IgD-negative memory B cell (primary cell): ENCODE data around the gene MYO5A. TPM values are rescaled to one million over a fixed set of nuclear protein-coding genes. Genes with fewer than 3 reads are reported as not detected.
"Not testable (repeated sequence)": the region's sequence is repeated elsewhere in the genome, so short reads cannot be mapped to it uniquely, and the experiment has no call there.

Source experiments
- H3K27ac Mint-ChIP-seq, 3 donors: one replicate each; pipeline ENCODE4 v1.8.0; 2020 to 2022; ENCODE audit warnings: mild to moderate bottlenecking in 3 of 3, mixed read lengths in 3 of 3, moderate library complexity in 1 of 3
- H3K27me3 Mint-ChIP-seq: one replicate; pipeline ENCODE4 v1.8.0; 2021; ENCODE audit warnings: mixed read lengths
- H3K36me3 Mint-ChIP-seq: one replicate; pipeline ENCODE4 v1.8.0; 2020; ENCODE audit warnings: mild to moderate bottlenecking, mixed read lengths
- H3K4me1 Mint-ChIP-seq, 3 donors: one replicate each; pipeline ENCODE4 v1.8.0; 2020 to 2022; ENCODE audit warnings: mixed read lengths in 3 of 3, mild to moderate bottlenecking in 1 of 3
- H3K4me3 Mint-ChIP-seq, 4 donors: one replicate each; pipeline ENCODE4 v1.8.0; 2020 to 2022; ENCODE audit warnings: mild to moderate bottlenecking in 4 of 4, mixed read lengths in 4 of 4, moderate library complexity in 3 of 4
- H3K9me3 Mint-ChIP-seq, 3 donors: one replicate each; pipeline ENCODE4 v1.8.0; 2020 to 2021; ENCODE audit warnings: mixed read lengths in 3 of 3, mild to moderate bottlenecking in 1 of 3
- polyA plus RNA-seq: library from polyadenylated mRNA; unstranded; fragments of 300-500 nt; fragmentation: Illumina TruSeq; gene quantifications from one replicate; pipeline ENCODE4 v1.2.3, GENCODE V29; 2021

MYO5A gene
- polyA plus RNA-seq, 1 donor from 2014 or later, result 16.7 TPM

DNA sequence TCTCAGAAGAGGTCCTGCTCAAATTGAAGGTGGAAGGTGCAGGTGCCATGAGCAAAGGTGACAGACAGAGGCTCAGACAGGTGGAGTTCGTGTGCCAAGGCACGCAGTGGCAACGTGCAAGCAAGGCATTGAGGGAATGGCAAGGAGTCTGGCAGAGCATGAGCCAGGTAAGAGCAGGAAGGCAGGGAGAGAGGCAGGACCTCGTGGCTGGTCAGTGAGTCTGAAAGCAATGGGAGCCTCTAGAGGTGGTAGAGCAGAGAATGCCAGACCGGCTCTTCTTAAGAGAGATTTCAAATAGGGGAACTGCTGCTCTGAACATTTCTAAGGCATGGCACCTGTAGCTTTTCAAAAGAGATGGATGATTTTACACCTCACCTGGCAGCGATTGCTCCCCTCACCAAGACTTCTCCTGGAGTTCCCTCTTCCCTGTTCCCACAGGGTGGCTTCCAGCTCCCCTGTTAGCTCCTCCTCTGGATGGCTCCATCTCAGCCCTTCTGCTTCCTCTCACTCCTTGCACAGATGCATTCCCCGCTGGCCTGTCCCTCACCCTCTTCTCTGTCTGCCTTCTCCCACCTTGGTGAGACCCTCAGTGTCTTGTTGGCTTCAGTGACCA, 235.8 kb downstream of the MYO5A start:
- H3K27ac Mint-ChIP-seq, result no peak overlapping the region
- peak overlapping the region in 3 of 4 donors; percentile 1 to 87 (median 21) for H3K4me3 Mint-ChIP-seq
- H3K4me1 Mint-ChIP-seq, result peaks cover 9 to 20% (median 13%) of the 10 kb centered on the region in 3 donors
- peaks cover 12% of the 10 kb centered on the region for H3K27me3 Mint-ChIP-seq
- H3K36me3 Mint-ChIP-seq, result no peaks in the 10 kb centered on the region
- peaks cover 0 to 2% (median 0%) of the 10 kb centered on the region in 3 donors for H3K9me3 Mint-ChIP-seq

GRCh38 chr15:52291204-52291603, 237.5 kb downstream of the MYO5A start:
- H3K4me3 Mint-ChIP-seq, result peak overlapping the region; percentile 11 to 85 (median 63)
- H3K36me3 Mint-ChIP-seq, result no peaks in the 10 kb centered on the region
- peaks cover 0 to 2% (median 0%) of the 10 kb centered on the region in 3 donors for H3K9me3 Mint-ChIP-seq
- H3K4me1 Mint-ChIP-seq, result peaks cover 10 to 20% (median 13%) of the 10 kb centered on the region in 3 donors
- H3K27ac Mint-ChIP-seq, result peak overlapping the region in 1 of 3 donors; percentile 87
- peaks cover 12% of the 10 kb centered on the region for H3K27me3 Mint-ChIP-seq

DNA sequence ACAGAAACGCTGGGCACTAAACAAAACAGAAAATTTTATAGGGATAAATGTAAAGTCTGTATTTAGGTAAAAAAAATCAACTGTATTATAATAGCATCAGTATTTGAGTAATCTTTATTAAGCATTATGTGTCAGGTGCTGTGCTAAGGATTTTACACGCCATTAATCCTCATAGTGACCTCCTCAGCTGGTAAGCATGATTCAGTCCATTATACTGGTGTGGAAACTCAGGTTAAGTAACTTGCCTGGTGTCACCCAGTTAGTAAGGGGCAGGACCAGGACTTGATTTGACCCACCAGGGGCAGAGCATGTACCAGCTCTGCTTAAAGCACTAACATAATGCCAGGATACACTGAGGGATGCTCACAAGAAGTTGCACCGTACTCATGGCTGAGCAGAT, 237.9 kb downstream of the MYO5A start:
- peak overlapping the region in 1 of 3 donors; percentile 87 for H3K27ac Mint-ChIP-seq
- peak overlapping the region in 2 of 4 donors; percentile 28 to 67 for H3K4me3 Mint-ChIP-seq

GRCh38 chr15:52290329-52290728, 238.4 kb downstream of the MYO5A start:
- Mint-ChIP-seq H3K4me1 (peaks cover 10 to 20% (median 13%) of the 10 kb centered on the region in 3 donors), H3K27me3 (peaks cover 12% of the 10 kb centered on the region), H3K27ac (no peak overlapping the region), H3K36me3 (no peaks in the 10 kb centered on the region), H3K4me3 (peak overlapping the region in 1 of 4 donors; percentile 28), H3K9me3 (peaks cover 0 to 2% (median 0%) of the 10 kb centered on the region in 3 donors)

More for the DNA sequence above, 237.9 kb downstream of the MYO5A start:
- Mint-ChIP-seq H3K9me3 (peaks cover 0 to 2% (median 0%) of the 10 kb centered on the region in 3 donors), H3K36me3 (no peaks in the 10 kb centered on the region), H3K27me3 (peaks cover 12% of the 10 kb centered on the region), H3K4me1 (peaks cover 10 to 20% (median 13%) of the 10 kb centered on the region in 3 donors)

DNA sequence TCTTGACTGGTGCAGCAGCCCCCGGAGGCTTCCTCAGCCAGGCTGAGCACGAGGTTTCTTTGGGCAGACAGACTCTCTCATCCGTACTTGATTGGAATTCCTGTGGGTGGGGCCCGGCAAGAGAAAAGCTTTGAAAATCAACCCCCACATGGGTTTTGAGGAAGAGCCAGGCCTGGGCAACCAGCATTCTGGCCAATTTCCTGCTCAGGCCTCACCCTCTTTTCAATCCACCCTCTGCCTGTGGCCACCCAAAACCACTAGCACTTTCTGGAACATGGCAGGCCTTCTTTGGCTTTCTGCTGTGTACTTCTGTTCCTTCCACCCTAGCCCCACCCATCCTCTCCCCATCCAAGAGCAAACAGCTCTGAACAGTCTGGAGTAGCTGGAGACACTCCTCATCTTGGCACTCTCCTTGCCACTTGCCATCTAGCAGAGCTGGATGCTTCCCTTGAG, 239.0 kb downstream of the MYO5A start:
- Mint-ChIP-seq H3K27me3 (peaks cover 12% of the 10 kb centered on the region), H3K27ac (no peak overlapping the region)

DNA sequence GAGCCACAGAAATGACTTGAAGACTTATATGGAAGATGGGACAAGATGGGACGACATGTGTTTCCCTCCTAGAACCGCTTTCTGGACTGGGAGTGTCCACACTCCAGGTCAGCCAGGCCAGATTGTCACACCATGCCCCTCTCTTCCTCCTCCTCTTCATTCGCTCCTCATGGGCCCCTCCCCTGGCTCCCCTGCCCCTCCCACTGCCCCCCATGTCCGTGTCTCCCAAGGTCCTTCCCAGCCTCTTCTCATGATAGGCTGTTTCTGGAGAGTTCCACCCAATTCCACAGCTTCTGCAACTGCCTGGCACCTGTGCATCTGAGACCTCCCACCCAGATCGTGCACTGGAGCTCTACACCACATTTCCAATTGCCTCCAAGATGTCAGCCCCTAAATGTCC, 239.7 kb downstream of the MYO5A start:
- H3K9me3 Mint-ChIP-seq, result peaks cover 0 to 2% (median 0%) of the 10 kb centered on the region in 3 donors
- H3K4me3 Mint-ChIP-seq, result peak overlapping the region in 1 of 4 donors; percentile 77
- H3K27me3 Mint-ChIP-seq, result peaks cover 7% of the 10 kb centered on the region
- H3K36me3 Mint-ChIP-seq, result no peaks in the 10 kb centered on the region
- no peak overlapping the region for H3K27ac Mint-ChIP-seq
- peaks cover 10 to 13% (median 12%) of the 10 kb centered on the region in 3 donors for H3K4me1 Mint-ChIP-seq

More for the DNA sequence above, 239.0 kb downstream of the MYO5A start:
- Mint-ChIP-seq H3K9me3 (peaks cover 0 to 2% (median 0%) of the 10 kb centered on the region in 3 donors), H3K4me1 (peaks cover 10 to 19% (median 13%) of the 10 kb centered on the region in 3 donors), H3K36me3 (no peaks in the 10 kb centered on the region), H3K4me3 (no peak overlapping the region)

DNA sequence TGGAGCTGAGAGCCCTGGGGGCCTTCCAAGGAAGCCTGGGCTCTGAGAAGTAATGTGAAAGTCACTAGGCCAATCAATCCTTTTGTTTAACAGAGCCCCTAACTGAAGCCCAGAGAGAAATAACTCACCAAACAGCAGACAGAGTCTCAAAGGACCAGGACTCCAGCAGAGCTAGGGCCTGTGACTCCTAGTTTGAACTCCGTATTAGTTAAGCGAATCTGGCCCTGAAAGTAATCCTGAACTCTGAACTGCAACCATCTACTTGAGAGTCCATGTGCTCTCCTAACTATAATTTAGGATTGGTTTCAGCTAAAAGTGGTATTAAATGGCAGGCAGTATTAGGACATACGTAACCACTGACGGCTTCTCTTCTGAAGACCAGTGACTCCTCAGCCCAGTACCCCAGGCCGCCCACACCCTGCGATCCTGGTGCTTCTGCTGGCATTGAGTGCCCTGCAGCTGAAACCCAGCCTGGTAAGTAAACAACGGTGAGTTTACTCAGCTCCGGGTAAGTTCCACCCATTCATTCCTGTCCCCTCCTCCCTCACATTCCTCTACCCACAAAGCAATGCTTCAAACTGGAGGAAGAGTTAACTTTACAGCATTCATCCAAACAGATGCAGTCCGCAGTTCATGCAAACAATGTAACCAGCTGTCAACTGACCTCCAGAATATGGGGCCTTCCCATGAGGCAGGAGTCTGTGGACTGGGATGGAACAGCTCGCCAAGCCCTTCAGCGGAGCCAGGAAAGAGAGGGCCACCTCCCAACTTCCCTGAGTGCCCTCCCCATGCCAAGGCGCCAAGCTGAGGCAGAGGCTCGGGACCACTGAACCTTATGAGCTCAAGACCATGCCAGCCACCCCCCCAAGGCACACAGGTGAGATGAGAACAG, 240.4 kb downstream of the MYO5A start:
- H3K9me3 Mint-ChIP-seq, result peaks cover 0 to 2% (median 0%) of the 10 kb centered on the region in 3 donors
- H3K36me3 Mint-ChIP-seq, result no peaks in the 10 kb centered on the region
- no peak overlapping the region for H3K4me3 Mint-ChIP-seq
- H3K27me3 Mint-ChIP-seq, result peaks cover 6% of the 10 kb centered on the region
- no peak overlapping the region for H3K27ac Mint-ChIP-seq
- peaks cover 10 to 12% (median 11%) of the 10 kb centered on the region in 3 donors for H3K4me1 Mint-ChIP-seq

- Mint-ChIP-seq H3K27ac (no peak overlapping the region), H3K9me3 (peaks cover 0 to 2% (median 0%) of the 10 kb centered on the region in 3 donors), H3K36me3 (no peaks in the 10 kb centered on the region), H3K27me3 (peaks cover 3% of the 10 kb centered on the region), H3K4me1 (peaks cover 8 to 11% (median 10%) of the 10 kb centered on the region in 3 donors), H3K4me3 (no peak overlapping the region)
These were observed 241.6 kb downstream of the MYO5A start for GRCh38 chr15:52287114-52287513.

GRCh38 chr15:52285941-52286340, 242.7 kb downstream of the MYO5A start:
- H3K4me1 Mint-ChIP-seq, H3K27me3 Mint-ChIP-seq, H3K9me3 Mint-ChIP-seq, H3K4me3 Mint-ChIP-seq, H3K36me3 Mint-ChIP-seq, H3K27ac Mint-ChIP-seq: not testable (repeated sequence)

DNA sequence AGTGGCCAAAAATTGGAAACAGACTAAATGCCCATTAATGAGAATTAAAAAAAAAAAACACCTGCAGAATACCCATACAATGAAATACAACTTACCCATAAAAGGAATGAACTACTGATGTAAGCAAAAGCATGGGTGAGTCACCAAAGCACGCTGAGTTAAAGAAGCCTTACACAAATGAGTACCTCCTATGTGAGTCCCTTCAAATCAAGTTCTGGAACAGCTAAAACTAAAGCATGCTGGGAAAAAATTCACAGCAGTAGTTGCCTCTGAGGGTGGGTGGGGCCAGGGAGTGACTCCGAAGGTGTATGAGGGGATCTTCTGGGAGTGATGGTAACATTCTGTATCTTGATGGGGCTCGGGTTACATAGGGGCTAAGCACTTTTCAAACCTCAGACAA, 244.5 kb downstream of the MYO5A start:
- Mint-ChIP-seq H3K36me3 (no peaks in the 10 kb centered on the region), H3K27ac (no peak overlapping the region), H3K4me1 (peaks cover 0 to 1% (median 0%) of the 10 kb centered on the region in 3 donors), H3K27me3 (no peaks in the 10 kb centered on the region), H3K9me3 (no peaks in the 10 kb centered on the region), H3K4me3 (no peak overlapping the region)

DNA sequence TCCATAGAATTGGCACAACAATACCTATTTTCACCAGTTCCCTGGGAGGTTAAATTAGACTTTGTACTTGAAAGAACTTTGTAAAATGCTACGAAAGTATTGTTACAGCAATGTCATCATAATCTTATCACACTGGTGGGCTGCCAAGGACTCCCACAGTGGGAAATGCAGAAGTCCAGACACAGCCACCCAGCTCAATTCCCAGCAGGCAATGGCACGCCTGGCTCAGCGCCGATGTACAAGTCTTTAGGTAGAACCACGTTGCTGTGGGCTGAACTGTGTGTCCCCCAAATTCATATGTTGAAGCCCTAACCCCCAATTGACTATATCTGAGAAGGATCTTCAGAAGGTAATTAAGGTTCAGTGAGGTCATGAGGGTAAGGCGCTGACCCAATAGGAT, 245.4 kb downstream of the MYO5A start:
- H3K27ac Mint-ChIP-seq, result no peak overlapping the region
- no peak overlapping the region for H3K4me3 Mint-ChIP-seq
- H3K4me1 Mint-ChIP-seq, result peaks cover 0 to 1% (median 0%) of the 10 kb centered on the region in 3 donors
- H3K36me3 Mint-ChIP-seq, result no peaks in the 10 kb centered on the region
- H3K27me3 Mint-ChIP-seq, result no peaks in the 10 kb centered on the region
- H3K9me3 Mint-ChIP-seq, result no peaks in the 10 kb centered on the region

- H3K9me3 Mint-ChIP-seq, result no peaks in the 10 kb centered on the region
- H3K4me3 Mint-ChIP-seq, result no peak overlapping the region
- H3K27me3 Mint-ChIP-seq, result no peaks in the 10 kb centered on the region
These were observed 246.3 kb downstream of the MYO5A start for GRCh38 chr15:52282418-52282817.

GRCh38 chr15:52281085-52282035, 247.3 kb downstream of the MYO5A start:
- Mint-ChIP-seq H3K4me1 (no peaks in the 10 kb centered on the region), H3K9me3 (no peaks in the 10 kb centered on the region), H3K36me3 (no peaks in the 10 kb centered on the region), H3K4me3 (no peak overlapping the region), H3K27me3 (no peaks in the 10 kb centered on the region), H3K27ac (no peak overlapping the region)

More at GRCh38 chr15:52282418-52282817, 246.3 kb downstream of the MYO5A start:
- Mint-ChIP-seq H3K36me3 (no peaks in the 10 kb centered on the region), H3K4me1 (peaks cover 0 to 1% (median 0%) of the 10 kb centered on the region in 3 donors), H3K27ac (no peak overlapping the region)

DNA sequence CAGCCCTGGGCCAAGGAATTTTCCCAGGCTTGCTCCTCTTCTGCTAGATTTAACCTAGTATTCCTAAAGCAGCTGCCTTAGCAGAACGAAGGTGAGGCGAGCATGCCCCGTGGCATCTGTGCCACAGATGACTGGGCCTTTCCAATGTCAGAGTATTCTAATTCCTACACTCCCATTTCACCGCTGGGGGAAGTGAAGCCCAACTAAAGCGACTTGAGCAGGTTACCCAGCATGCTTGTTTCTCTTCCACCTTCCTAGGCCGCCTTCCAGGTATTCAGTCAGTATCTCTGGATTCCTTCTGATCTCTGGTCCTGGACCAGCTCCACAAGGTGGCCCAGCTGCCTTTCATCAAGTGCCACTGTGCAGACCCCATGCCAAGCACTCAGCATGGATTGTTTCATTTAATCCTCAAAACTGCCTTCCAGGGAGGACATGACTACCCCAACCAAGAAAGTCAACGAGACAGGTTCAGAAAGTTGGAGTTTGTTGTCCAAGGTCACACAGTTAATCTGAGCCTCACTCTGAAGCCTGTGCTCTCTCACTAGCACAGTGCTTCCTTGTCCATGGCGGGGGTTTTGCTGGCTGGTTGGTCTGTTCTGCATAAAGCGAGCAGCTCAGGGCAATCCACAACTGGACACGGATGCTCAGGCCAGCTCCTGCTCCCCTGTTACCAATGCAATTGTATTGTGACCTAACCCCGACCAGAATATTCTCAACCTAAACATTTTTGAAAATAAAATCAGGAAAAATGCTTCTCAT, 248.2 kb downstream of the MYO5A start:
- Mint-ChIP-seq H3K4me1 (no peaks in the 10 kb centered on the region), H3K27me3 (no peaks in the 10 kb centered on the region), H3K27ac (no peak overlapping the region), H3K9me3 (peaks cover 0 to 2% (median 0%) of the 10 kb centered on the region in 3 donors), H3K4me3 (no peak overlapping the region), H3K36me3 (no peaks in the 10 kb centered on the region)
